Measurements from ENCODE around the gene BNIP3. TPM values are rescaled to one million over a fixed set of nuclear protein-coding genes. Genes with fewer than 3 reads are reported as not detected.
"Not testable (repeated sequence)": the region's sequence is repeated elsewhere in the genome, so short reads cannot be mapped to it uniquely, and the experiment has no call there.

BNIP3 gene
- polyA plus RNA-seq, 1 experiment = 73.5 TPM

DNA sequence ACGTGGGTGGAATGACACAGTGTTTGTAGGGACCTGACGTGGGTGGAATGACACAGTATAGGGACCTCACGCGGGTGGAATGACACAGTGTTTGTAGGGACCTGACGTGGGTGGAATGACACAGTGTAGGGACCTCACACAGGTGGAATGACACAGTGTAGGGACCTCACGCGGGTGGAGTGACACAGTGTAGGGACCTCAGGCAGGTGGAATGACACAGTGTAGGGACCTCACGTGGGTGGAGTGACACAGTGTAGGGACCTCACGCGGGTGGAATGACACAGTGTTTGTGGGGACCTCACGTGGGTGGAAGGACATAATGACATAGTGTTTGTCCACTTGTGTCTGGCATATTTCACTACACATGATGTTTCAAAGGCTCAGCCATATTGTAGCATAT, 61.6 kb downstream of the BNIP3 start:
- H3K9me3 ChIP-seq (ENCODE audit: control insufficient read depth, insufficient read depth, low read length) = 0 out of 2 replicates have a peak, but pooled peaks cover 2% of the 10 kb centered on the region
- ChIA-PET POLR2A (no interaction called here), CTCF (no interaction called here)
- H3K27me3 ChIP-seq (ENCODE audit: control insufficient read depth, insufficient read depth, low read length) = no peaks in the 10 kb centered on the region
- DNase-seq (ENCODE audit: low read depth, low spot score) = no peak
- TF ChIP-seq, protein P1, sequence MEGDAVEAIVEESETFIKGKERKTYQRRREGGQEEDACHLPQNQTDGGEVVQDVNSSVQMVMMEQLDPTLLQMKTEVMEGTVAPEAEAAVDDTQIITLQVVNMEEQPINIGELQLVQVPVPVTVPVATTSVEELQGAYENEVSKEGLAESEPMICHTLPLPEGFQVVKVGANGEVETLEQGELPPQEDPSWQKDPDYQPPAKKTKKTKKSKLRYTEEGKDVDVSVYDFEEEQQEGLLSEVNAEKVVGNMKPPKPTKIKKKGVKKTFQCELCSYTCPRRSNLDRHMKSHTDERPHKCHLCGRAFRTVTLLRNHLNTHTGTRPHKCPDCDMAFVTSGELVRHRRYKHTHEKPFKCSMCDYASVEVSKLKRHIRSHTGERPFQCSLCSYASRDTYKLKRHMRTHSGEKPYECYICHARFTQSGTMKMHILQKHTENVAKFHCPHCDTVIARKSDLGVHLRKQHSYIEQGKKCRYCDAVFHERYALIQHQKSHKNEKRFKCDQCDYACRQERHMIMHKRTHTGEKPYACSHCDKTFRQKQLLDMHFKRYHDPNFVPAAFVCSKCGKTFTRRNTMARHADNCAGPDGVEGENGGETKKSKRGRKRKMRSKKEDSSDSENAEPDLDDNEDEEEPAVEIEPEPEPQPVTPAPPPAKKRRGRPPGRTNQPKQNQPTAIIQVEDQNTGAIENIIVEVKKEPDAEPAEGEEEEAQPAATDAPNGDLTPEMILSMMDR (IDR thresholded peaks at IDR 0.05; ENCODE audit: low read depth, low read length) = no peak
- no peak overlapping the region for H3K27ac ChIP-seq (ENCODE audit: low read depth, low read length)
- no peak overlapping the region for H3K4me3 ChIP-seq (ENCODE audit: low read depth, low read length)

GRCh38 chr10:131919461-131919860, 62.3 kb downstream of the BNIP3 start:
- DNase-seq (ENCODE audit: low read depth, low spot score); POLR2A ChIA-PET; H3K9me3 ChIP-seq (ENCODE audit: control insufficient read depth, insufficient read depth, low read length); H3K4me3 ChIP-seq (ENCODE audit: low read depth, low read length); CTCF ChIA-PET; H3K27ac ChIP-seq (ENCODE audit: low read depth, low read length); H3K27me3 ChIP-seq (ENCODE audit: control insufficient read depth, insufficient read depth, low read length): not testable (repeated sequence)

Other genes starting within 250 kb of the BNIP3 start
- gene PPP2R2D, start 80.9 kb downstream of the BNIP3 start, polyA plus RNA-seq (2011; rRNA removed) = 27.2 and 27.9 TPM in 2 replicates
- 0.19 TPM in 2 replicates for gene JAKMIP3, start 84.0 kb upstream of the BNIP3 start, polyA plus RNA-seq (2011; rRNA removed)
- gene DPYSL4, start 205.0 kb upstream of the BNIP3 start, polyA plus RNA-seq (2011; rRNA removed) = 9.0 and 12.7 TPM in 2 replicates

All from AG04450 (cell line).